ENCODE measurements around the gene FOXF2. TPM values are rescaled to one million over a fixed set of nuclear protein-coding genes. Genes with fewer than 3 reads are reported as not detected.

FOXF2 gene

Small RNA genes within 50 kb of the gene (small RNA-seq; reads per million reads assigned to genes)
- not detected for gene MIR6720

Measured in skeletal muscle satellite cell (primary cell).